Sigmoid colon (tissue), 7 donors: ENCODE results near the gene ADAMTS6. TPM values are rescaled to one million over a fixed set of nuclear protein-coding genes. Genes with fewer than 3 reads are reported as not detected.

Source experiments
- DNase-seq: peaks from one replicate; pipeline ENCODE4 v3.0.0-alpha.2; 2019
- H3K27ac ChIP-seq, 4 donors: fragments of 200-600 bp; sonication (generic); one replicate each; pipeline ENCODE4 v1.5.1; 2016 to 2019; ENCODE audit warnings: mild to moderate bottlenecking in 1 of 4
- H3K27me3 ChIP-seq, 3 donors: fragments of 200-600 bp; sonication (generic); one replicate each; pipeline ENCODE4 v1.5.1; 2019; ENCODE audit warnings: mild to moderate bottlenecking in 1 of 3
- H3K36me3 ChIP-seq, 4 donors: fragments of 200-600 bp; sonication (generic); one replicate each; pipeline ENCODE4 v1.5.1; 2016 to 2019
- H3K4me1 ChIP-seq, 4 donors: fragments of 200-600 bp; sonication (generic); one replicate each; pipeline ENCODE4 v1.5.1; 2017 to 2019
- H3K4me3 ChIP-seq, 4 donors: fragments of 200-600 bp; sonication (generic); one replicate each; pipeline ENCODE4 v1.5.1; 2017 to 2019; ENCODE audit warnings: mild to moderate bottlenecking in 2 of 4, moderate library complexity in 1 of 4
- H3K9me3 ChIP-seq, 4 donors: fragments of 200-600 bp in 3 of 4; sonication (generic) in 3 of 4; one replicate each; pipeline versions ENCODE4 v1.5.1 to v1.6.1; 2013 to 2019
- CTCF ChIP-seq, 4 experiments: fragments of 450-650 bp in 3 of 4; fragments of 200-600 bp in 1 of 4; IDR thresholded peaks; one replicate each; pipeline ENCODE4 v1.5.1; 2016 to 2019; ENCODE audit warnings: antibody characterized with exemption in 4 of 4, mild to moderate bottlenecking in 3 of 4, moderate library complexity in 2 of 4
- EP300 ChIP-seq, 4 donors: sonication (generic); formaldehyde crosslinking; IDR thresholded peaks; one replicate each; pipeline ENCODE4 v1.6.1; 2017; ENCODE audit warnings: antibody characterized with exemption in 4 of 4
- POLR2A ChIP-seq, 2 donors: fragments of 450-650 bp; IDR thresholded peaks; one replicate each; pipeline ENCODE4 v1.6.1; 2016; ENCODE audit warnings: antibody characterized with exemption in 2 of 2, mild to moderate bottlenecking in 2 of 2, moderate library complexity in 2 of 2
- POLR2AphosphoS5 ChIP-seq, 4 donors: sonication (generic); formaldehyde crosslinking; IDR thresholded peaks; one replicate each; pipeline ENCODE4 v1.6.1; 2017; ENCODE audit warnings: antibody characterized with exemption in 4 of 4
- WGBS, 2 donors: extraction: QIAGEN DNeasy Blood & Tissue Kit; methylation state at CpG; one replicate each; pipeline ENCODE4 v1.1.7; 2013; 5-methylcytosine and 5-hydroxymethylcytosine counted together
- intact Hi-C: fragments of 100-400 bp; cut with DNase I; formaldehyde crosslinking; loops from one replicate; pipeline ENCODE4 v1.15.1; 2023
- polyA plus RNA-seq, 3 donors: library from polyadenylated mRNA; stranded (reverse); fragments of 200-250 nt; gene quantifications; one replicate each; pipeline ENCODE4 v1.2.3, GENCODE V29; 2013
- total RNA-seq, 4 donors: library from RNA; depleted of rRNA; stranded (reverse); fragments of >200 nt; gene quantifications; one replicate each; pipeline ENCODE4 v1.1.0, GENCODE V29; 2016
- donor health status: healthy with polysubstance abuse.
- donor health status: Bipolar disorder and iron deficiency.
- donor health status: healthy.

The ADAMTS6 gene
- total and polyA plus RNA-seq, 7 donors = 0.74 to 18.3 (median 7.1) TPM; not detected in 2

- Histone ChIP-seq H3K9me3 (no peaks in the 10 kb centered on the region), H3K27me3 (no peaks in the 10 kb centered on the region), H3K4me3 (no peak overlapping the region), H3K4me1 (peaks cover 0 to 11% (median 8%) of the 10 kb centered on the region in 4 donors), H3K36me3 (no peaks in the 10 kb centered on the region), H3K27ac (no peak overlapping the region)
- DNase-seq = no peak
- TF ChIP-seq POLR2A (IDR thresholded peaks at IDR 0.05) = no peak
- no peak for TF ChIP-seq POLR2AphosphoS5 (IDR thresholded peaks at IDR 0.05)
- TF ChIP-seq CTCF (IDR thresholded peaks at IDR 0.05) = no peak
- no peak for TF ChIP-seq EP300 (IDR thresholded peaks at IDR 0.05)
- intact Hi-C loops = no loop called here
- WGBS, 2 donors = 85 to 90% methylated on average over 2 of the region's 2 CpGs
Observed at GRCh38 chr5:65366655-65367054, 115.1 kb downstream of the ADAMTS6 start.

GRCh38 chr5:65364907-65365306 is 116.8 kb downstream of the ADAMTS6 start:
- no peaks in the 10 kb centered on the region for H3K27me3 ChIP-seq
- no peaks in the 10 kb centered on the region for H3K36me3 ChIP-seq
- no peaks in the 10 kb centered on the region for H3K9me3 ChIP-seq
- TF ChIP-seq CTCF (IDR thresholded peaks at IDR 0.05) (no peak), EP300 (IDR thresholded peaks at IDR 0.05) (no peak), POLR2AphosphoS5 (IDR thresholded peaks at IDR 0.05) (no peak), POLR2A (IDR thresholded peaks at IDR 0.05) (no peak)
- H3K27ac ChIP-seq = no peak overlapping the region
- no peak for DNase-seq
- intact Hi-C loops = no loop called here
- H3K4me1 ChIP-seq = peaks cover 0 to 11% (median 8%) of the 10 kb centered on the region in 4 donors
- H3K4me3 ChIP-seq = no peak overlapping the region
- 74 to 81% methylated on average over 2 of the region's 2 CpGs for WGBS, 2 donors

GRCh38 chr5:65363499-65363898 is 118.2 kb downstream of the ADAMTS6 start:
- intact Hi-C loops = no loop called here
- Histone ChIP-seq H3K4me1 (peaks cover 0 to 11% (median 8%) of the 10 kb centered on the region in 4 donors), H3K36me3 (no peaks in the 10 kb centered on the region), H3K9me3 (no peaks in the 10 kb centered on the region), H3K27ac (no peak overlapping the region), H3K4me3 (no peak overlapping the region), H3K27me3 (no peaks in the 10 kb centered on the region)
- WGBS, 2 donors = 55 to 69% methylated on average over 2 of the region's 2 CpGs
- DNase-seq = no peak
- TF ChIP-seq POLR2A (IDR thresholded peaks at IDR 0.05) = no peak
- TF ChIP-seq EP300 (IDR thresholded peaks at IDR 0.05) = no peak
- no peak for TF ChIP-seq CTCF (IDR thresholded peaks at IDR 0.05)
- TF ChIP-seq POLR2AphosphoS5 (IDR thresholded peaks at IDR 0.05) = no peak

- TF ChIP-seq POLR2AphosphoS5 (IDR thresholded peaks at IDR 0.05) (no peak), CTCF (IDR thresholded peaks at IDR 0.05) (no peak), EP300 (IDR thresholded peaks at IDR 0.05) (no peak), POLR2A (IDR thresholded peaks at IDR 0.05) (no peak)
- no peak for DNase-seq
- no peak overlapping the region for H3K4me3 ChIP-seq
- WGBS, 2 donors = 72 to 85% methylated on average over 5 of the region's 5 CpGs
- H3K9me3 ChIP-seq = no peaks in the 10 kb centered on the region
- no peaks in the 10 kb centered on the region for H3K27me3 ChIP-seq
- intact Hi-C loops = no loop called here
- no peaks in the 10 kb centered on the region for H3K36me3 ChIP-seq
- H3K27ac ChIP-seq = no peak overlapping the region
- no peaks in the 10 kb centered on the region for H3K4me1 ChIP-seq
Observed at GRCh38 chr5:65359981-65360380, 121.7 kb downstream of the ADAMTS6 start.

GRCh38 chr5:65359569-65359968 is 122.2 kb downstream of the ADAMTS6 start:
- DNase-seq = no peak
- intact Hi-C loops = no loop called here
- TF ChIP-seq POLR2A (IDR thresholded peaks at IDR 0.05) (no peak), CTCF (IDR thresholded peaks at IDR 0.05) (no peak), EP300 (IDR thresholded peaks at IDR 0.05) (no peak), POLR2AphosphoS5 (IDR thresholded peaks at IDR 0.05) (no peak)
- H3K36me3 ChIP-seq = no peaks in the 10 kb centered on the region
- H3K9me3 ChIP-seq = no peaks in the 10 kb centered on the region
- H3K27ac ChIP-seq = no peak overlapping the region
- H3K27me3 ChIP-seq = no peaks in the 10 kb centered on the region
- H3K4me3 ChIP-seq = no peak overlapping the region
- no peaks in the 10 kb centered on the region for H3K4me1 ChIP-seq
- WGBS, 2 donors = 67 to 80% methylated on average over 3 of the region's 3 CpGs
